Hematopoietic multipotent progenitor cell treated with erythropoietin and hydrocortisone succinate and interleukin-3 and kit ligand, for 15 days (in vitro differentiated cells): ENCODE measurements around the gene CATSPER1.

ENCODE experiments used
- DNase-seq: peaks from one replicate; pipeline ENCODE4 v3.0.0-alpha.2; 2015; ENCODE audit warnings: low spot score

CATSPER1 gene

GRCh38 chr11:65968600-65969482 lies 57.4 kb downstream of the CATSPER1 start:
- no peak for DNase-seq

- DNase-seq, result no peak
Observed at GRCh38 chr11:65967329-65967934, 58.8 kb downstream of the CATSPER1 start.
